ENCODE measurements around the gene CLIC6. TPM values are rescaled to one million over a fixed set of nuclear protein-coding genes. Genes with fewer than 3 reads are reported as not detected.

CLIC6 gene
- total and polyA plus RNA-seq, 2 of the 8 experiments (the other 6 are each of a cell fraction or from before 2014, with no cell fraction given) = 0.42 to 1.3 TPM

- TF ChIP-seq GABPA (IDR thresholded peaks at IDR 0.05; ENCODE audit: borderline replicate concordance, insufficient read depth, low read length) (no peak), CTBP2 (IDR thresholded peaks at IDR 0.05; ENCODE audit: borderline replicate concordance, insufficient read depth, insufficient read length, low read length) (no peak), RBBP5 (IDR thresholded peaks at IDR 0.05; ENCODE audit: borderline replicate concordance, low read depth, low read length) (no peak), TCF12 (IDR thresholded peaks at IDR 0.05; ENCODE audit: low read depth, low read length) (no peak), YY1 (IDR thresholded peaks at IDR 0.05; ENCODE audit: low read depth, low read length) (no peak), SP2 (IDR thresholded peaks at IDR 0.05; ENCODE audit: low read length) (no peak)
Observed at GRCh38 chr21:34632498-34632897, 36.3 kb upstream of the CLIC6 start (continued).
